NCI-H510A (cell line): ENCODE data around the gene TTLL11.
A peak's percentile ranks its signal among the peaks of the same experiment; 100 is the strongest.
"Not testable (repeated sequence)": the region's sequence is repeated elsewhere in the genome, so short reads cannot be mapped to it uniquely, and the experiment has no call there.

ENCODE experiments used
- DNase-seq: peaks from one replicate; lab custom pipeline; 2025; lab: John Stamatoyannopoulos, UW

The TTLL11 gene

DNA sequence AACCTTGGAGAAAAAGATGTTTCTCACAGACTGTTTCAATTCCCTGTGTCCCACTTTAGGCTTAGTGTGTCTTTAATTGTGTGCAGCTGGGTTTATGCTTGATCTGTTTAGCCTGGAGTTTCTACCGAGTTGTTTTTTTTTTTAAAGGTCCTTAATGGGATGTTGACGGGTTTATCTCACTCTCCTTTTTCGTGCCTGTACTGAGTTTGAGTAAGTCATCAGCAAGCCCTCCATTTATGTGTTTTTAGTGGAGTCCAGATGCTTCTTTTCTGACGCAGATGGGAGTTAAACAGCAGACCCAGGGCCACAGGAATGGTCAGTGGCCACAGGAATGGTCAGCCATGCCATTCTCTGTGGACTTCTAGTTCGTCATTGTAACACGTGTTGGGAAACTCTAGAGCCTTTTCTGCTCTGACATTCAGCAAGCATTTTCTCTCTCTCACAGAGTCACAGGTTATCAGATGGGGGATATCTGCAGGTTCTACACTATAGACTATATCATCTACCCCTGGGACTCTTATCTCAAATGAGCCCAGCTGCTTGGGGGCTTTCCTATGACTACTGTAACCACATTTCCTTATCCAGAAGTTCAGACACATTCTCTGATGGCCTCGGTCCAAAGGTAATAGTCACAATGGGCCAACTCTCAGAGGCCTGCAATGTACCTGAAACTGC, 190.5 kb downstream of the TTLL11 start:
- DNase-seq, result no peak

DNA sequence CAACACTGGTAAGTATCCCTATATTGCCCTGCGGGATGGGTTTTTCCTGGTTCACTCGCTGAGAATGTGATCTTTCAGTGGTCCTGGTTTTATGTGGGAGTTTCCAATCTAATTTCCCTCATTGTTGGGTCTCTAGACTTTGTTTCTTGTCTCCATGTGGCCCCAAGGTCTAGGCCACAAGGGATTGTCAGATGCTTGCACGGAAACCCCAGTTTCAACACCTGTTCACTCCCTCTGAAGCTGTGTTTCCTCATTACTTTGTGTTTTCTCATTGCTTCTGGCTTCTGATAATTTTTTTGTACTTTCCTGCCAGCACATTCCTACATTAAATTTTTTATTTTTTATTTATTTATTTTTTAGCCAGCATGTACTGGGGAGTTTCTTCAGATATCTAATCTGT, 191.5 kb downstream of the TTLL11 start:
- no peak for DNase-seq

DNA sequence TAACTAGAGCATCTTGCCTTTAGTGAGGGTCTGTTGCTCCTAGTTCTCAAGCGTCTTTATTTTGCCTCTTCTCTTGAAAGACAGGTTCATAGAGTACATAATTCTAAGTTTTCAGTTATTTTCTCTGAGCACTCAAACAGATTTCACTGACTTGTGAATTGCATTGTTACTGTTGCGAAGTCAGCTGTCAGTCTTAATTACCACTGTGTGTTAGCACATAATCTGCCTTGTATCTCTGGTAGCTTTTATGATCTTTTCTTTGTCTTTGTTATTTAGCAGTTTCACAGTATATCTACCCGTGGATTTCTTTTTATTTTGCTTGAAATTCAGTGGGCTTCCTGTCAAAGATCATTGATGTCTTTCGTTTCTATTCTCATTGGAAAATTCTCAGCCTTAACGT, 192.9 kb downstream of the TTLL11 start:
- no peak for DNase-seq

DNA sequence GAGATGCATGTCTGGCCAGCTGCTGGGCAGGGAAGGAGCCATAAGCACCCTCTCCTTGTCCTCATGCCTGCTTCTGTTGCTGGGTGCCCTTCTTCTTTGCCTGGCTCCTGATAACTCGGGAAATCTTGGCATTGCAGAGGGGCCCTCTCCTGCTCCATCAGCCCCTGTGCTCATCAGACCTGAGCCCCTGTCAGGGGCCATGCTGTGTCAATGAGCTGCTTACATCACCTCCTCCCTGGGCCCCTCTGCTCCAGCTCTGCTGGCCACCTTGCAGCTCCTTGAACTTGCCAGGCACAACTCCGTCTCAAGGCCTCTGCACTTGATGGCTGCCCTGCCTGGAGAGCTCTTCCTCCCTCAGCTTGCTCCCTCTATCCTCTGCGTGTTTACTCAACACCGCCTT, 194.3 kb downstream of the TTLL11 start:
- DNase-seq, result no peak

DNA sequence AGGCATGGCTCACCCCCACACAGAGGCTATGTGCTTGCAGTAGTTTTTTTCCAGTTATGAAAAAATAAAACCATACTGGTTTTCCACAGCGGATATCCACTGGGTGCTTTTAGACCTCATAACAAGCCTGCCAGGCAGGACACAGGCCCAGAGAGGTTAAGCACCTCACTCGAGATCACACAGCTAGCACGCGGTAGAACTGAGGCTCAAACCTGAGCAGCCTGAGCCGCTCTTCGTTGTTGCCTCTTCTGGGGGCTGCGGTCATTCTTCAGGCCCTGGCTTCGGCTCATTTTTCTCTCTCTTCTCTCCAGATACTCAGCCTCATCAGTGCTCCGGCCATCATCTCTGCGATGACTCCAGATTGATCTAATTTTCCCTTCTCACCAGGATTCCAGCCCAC, 196.0 kb downstream of the TTLL11 start:
- no peak for DNase-seq

DNA sequence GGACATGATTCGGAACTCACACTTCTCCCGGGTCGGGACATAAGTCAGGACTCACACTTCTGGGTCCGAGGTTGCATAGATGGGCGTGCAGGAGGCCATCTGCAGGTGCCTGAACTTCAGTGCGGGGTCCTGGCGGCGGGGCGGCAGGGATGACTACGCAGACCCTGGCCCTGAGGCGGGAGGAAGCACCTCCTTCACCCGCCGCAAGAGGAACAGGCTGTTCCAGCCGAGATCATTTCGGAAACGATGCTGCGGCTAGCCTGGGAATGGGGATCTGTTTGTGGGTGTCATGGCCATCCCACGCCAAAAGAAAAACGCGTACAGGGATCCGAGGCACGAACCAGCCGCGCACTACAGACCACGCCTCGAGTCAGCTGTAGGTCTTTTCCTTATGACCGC, 196.6 kb downstream of the TTLL11 start:
- no peak for DNase-seq

DNA sequence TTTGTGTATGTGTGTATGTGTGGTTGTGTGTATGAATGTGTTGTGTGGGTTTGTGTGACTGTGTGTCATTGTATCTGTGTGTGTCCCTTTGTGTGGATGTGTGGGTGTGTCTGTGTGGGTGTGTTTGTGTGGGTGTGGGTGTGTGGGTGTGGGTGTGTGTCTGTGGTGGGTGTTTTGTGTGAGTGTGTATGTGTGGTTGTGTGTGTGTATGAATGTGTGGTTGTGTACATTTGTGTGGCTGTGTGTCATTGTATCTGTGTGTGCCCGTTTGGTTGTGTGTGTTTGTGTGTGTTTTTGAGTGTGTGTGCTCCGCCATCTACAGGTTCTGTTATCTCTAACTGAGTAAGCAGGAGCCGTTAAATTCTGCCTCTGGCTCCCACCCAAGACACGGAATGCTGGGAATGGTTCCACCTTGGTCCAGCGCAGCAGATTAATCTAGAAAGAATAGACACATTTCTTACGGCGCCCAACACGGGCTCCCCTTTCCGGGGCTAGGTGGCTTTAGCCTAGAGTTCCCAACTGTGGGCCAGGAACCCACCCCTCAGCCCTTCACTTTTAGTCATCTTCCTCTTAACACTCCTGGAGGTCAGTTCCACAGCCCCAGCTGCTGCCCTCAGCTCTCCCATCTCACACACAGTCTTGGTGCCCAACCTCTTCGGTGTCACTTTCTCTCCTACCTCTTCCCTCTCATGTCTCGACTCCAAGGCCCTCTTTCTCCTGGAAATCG, 197.1 kb downstream of the TTLL11 start:
- DNase-seq, result no peak

DNA sequence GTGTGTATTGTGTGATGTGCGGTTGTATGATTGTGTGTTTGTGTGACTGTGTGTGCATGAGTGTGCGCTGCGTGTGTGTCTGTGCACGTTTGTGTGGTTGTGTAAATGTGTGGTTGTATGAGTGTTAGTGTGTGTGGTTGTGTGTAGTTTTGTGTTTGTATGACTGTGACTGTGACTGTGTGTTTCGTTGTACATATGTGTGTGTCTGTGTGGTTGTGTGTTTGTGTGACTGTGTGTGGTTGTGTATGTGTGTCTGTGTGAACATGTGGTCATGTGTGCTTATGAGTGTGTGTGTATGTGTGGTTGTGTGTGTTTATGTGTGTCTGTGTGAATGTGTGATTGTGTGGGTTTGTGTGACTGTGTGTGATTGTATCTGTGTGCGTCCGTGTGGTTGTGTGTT, 197.8 kb downstream of the TTLL11 start:
- DNase-seq, result no peak

DNA sequence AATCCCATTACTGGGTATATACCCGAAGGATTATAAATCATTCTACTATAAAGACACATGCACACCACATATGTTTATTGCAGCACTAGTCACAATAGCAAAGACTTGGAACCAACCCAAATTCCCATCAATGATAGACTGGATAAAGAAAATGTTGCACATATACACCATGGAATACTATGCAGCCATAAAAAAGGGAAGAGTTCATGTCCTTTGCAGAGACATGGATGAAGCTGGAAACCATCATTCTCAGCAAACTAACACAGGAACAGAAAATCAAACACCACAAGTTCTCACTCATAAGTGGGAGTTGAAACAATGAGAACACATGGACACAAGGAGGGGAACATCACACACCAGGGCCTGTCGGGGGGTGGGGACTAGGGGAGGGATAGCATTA, 198.7 kb downstream of the TTLL11 start:
- DNase-seq, result not testable (repeated sequence)

DNA sequence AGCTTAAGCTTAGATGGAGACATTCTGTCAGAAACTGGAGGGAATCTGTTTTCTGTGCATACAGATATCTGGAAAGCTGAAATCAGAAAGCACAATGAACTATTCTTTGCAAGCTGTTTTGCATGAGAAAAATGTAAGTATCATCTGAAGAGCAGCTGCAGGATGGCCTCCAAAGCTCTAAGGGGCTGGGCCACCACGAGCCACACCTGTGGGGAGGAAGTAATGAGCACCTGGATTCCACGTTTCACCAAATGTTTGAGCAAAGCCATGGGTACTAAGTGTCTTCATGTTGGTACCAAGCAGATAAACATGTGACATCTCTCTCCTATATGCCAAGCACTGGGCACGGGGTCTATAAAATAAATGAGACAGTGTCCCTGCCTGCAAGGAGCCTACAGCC, 199.3 kb downstream of the TTLL11 start:
- DNase-seq, result no peak

DNA sequence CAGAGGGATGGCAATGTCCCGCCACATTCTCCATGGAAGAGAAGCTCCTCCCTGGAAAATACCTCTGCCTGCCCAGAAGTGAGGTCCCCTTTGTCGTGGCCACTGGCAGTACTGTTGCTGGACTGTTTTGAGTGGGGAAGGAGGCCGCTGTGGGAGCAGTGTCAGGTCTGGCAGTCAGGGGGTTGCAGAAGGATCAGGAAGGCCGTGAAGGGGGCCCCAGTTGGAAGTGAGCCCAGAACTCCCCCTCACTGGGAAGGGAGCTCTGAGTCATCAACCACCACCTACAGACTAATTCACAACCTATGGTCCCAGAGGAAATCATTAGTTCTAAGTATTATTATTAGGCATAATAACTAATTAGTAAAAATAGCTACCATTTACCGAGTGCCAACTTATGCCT, 200.4 kb downstream of the TTLL11 start:
- DNase-seq, result no peak

DNA sequence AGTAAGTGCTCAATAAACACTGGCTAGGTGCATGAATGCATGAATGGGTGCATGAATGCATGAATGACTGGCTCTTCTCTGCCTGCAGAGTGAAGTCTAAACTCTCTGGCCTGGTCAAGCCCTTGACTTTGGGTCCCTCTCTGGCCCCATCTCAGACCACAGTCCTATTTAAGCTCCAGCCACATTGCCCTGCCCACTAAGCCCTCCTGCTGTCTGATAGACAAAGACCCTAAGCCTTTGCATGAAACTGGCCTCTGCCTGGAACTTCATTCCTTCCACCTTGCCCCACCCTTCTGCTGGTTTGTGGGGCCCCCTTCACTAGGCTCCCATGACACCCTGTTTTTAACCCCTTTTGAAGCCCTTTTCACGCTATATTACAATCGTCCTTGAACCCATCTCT, 202.4 kb downstream of the TTLL11 start:
- no peak for DNase-seq

DNA sequence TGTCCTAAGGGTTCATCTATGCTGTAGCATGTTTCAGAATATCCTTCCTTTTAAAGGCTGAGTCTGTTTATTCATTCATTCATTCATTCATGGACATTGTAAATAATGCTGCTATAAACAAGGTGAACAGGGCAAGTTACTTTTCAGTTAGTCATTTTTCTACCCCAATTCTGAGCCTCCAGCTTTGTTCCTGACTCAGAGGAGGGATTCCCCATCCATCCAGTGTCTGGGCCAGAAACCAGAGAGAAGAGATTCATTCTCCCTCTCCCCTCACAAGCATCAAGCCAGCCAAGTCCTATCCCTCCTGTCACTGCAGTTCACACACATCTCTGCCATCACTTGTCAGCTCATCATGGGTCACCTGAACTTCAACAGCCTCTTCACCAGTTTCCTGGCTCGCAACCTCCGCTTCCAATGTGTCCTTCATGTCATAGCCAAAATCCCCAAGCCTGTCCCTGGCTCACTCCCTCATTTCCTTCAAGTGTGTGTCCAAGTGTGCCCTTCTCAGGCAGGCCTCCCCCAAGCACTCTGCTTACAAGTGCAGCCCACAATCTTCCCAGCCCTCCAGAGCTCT, 203.0 kb downstream of the TTLL11 start:
- peak; percentile 18 for DNase-seq

DNA sequence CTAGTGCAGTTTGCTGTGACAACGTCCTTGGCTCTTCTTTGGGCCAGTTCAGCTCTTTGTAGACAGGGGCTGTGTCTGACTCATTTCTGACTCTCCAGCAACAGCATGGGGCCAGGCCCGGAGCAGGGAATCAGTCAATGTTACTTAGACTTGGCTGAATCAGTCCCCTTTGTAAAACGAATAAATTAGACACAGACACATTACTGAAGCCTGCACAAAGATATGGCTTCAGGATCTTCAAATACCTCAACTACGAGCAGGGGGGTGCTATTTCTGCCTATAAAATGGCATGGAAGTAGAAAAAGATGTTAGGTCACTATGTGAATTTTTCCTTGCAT, 204.7 kb downstream of the TTLL11 start:
- DNase-seq, result no peak

DNA sequence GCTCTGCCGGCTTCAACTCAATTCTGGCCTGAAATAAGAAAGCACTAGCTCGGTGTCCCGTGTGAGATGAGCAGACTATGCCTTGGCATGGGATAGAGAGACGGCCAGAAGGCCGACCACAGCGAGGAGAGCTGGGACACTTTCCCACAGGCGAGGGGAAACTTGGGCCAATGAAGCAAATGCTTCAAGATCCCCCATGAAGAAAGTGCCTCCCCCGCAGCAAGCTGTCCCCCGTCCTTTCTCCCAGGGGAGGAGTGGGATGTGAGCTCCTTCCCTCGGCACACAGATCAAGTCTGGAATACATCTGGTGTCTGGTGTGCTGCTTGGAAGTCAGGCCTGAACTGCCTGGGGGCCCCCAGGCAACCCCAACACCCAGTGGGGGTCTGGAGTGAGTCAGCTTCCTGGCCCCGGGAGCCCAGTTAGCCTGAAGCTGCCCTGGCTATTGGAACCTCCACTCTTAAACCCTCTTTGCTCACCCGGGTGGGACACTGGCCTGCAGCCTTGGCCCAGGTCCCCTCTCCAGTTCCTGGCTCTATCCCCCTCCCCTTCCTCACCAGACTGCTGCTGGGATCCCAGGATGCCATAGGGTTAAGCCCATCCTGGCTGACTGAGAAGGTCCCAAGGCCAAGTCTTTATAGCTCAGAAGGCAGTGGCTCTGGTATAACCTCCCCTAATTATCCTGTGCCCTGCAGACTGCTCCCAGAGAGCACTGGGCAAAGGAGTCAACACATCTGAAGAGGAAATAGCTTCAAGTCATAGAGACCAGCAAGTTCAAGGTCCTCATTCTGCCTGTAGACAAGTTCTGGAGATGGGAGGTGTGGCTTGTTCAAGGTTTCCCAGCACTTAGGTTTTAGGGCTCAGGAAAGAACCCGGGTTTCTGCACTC, 205.3 kb downstream of the TTLL11 start:
- no peak for DNase-seq

DNA sequence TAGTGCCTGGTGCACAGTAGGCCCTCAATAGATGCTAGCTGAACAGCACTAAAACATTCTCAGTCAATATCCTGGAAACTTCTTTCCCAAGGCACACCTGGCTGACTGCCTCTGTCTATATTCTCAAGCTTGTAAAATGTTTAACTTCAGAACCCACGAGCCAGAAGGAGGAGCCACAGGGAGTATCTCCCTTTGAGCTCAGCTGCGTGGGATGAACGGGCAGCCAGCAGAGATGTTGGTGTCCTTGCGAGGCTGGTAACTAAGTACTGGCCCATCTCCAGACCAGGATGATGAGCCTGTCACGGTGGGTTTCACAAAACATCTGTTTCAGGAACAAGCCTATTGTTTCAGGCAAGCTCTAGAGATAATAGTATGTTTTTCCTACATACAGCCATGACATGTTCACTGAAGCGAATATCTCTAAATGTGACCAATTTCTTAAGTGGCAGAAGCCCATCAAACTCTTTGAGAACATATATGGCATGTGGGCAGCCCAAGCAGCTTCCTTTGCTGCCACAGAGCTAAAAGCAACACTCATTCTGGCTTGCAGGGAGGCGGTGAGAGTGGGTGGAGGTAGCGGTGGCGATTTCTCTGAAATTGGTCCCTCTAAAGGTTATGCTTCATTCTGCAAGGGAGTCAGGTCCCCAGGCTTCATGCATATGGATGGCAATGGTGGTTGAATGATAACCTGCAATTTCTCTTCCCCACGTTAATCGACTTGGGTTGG, 206.2 kb downstream of the TTLL11 start:
- no peak for DNase-seq

DNA sequence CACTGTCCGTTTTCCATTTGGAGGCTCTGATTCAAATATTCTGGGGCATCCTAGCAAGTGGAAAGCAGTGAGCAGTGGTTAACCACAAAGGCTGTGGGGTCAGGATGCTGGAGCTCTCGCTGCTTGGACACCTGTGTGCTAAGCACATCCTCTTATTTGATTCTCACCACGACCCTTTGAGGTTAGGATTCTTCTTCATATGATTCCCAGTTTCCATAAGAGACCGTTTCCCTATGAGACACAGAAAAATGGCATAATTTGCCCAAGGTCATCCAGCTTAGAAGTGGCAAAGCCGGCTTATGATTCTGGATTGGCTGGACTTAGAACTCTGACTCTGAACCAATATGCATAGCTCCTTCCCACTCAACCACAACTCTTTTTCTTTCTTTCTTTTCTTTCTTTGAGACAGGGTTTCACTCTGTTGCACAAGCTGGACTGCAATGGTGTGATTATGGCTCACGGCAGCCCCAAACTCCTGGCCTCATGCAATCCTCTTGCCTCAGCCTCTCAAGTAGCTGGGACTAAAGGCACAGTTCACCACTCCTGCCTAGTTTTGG, 207.7 kb downstream of the TTLL11 start:
- no peak for DNase-seq

DNA sequence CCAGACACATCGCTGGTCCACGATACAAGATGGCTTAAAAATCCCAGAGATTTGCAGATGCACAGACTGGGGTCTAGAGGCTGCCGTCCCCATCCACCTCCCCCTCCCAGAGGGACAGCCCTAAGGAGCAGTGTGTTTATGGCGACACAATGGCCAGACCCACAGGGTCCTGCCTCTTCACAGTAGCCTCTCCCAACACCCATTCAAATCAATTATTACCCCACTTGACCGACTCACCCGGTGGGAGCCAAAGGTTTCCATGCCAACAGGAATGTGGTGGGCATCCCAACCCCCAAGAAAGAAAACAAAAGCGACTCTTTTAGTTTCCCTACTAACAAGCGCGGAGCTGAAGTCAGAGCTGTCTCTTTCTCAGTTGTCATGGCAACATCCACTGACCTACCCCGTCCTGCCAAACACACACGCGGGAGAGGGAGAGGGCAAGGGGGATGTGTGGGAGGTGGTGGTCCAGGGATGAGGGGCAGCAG, 209.0 kb downstream of the TTLL11 start:
- no peak for DNase-seq

DNA sequence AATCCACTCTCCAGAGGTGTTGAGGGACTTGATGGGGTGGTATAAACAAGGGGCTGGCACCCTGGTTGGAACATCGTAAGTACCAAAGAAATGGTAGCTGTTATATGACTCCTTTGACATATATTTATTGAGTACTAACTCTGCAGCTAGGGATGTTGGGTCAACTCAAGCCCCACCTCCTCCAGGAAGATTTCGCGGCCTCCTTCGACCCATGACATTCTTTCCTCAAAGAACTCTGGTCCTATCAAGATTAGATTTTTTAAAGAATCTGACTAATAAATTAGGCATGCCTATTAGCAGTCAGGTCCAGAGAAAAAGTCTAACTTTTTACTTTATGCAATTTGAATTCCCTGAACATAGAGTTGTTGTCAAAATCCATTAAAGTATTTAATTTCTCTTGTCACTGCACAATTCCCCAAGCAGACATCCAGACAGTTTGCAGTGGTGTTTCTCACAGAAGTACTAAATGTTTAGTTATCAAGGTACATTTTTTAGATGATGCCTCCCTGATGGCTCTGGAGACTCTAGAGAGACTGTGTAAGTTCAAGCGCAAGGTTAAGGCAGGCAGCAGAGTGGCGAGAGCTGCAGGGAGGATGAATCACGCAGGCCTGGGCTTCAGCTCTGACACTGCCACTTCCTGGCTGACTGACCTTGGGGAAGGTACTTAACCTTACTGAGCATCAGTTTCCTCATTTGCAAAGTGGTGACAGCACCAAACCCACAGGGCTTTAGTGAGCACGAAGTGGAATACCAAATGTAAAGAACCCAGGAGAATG, 209.6 kb downstream of the TTLL11 start:
- no peak for DNase-seq

DNA sequence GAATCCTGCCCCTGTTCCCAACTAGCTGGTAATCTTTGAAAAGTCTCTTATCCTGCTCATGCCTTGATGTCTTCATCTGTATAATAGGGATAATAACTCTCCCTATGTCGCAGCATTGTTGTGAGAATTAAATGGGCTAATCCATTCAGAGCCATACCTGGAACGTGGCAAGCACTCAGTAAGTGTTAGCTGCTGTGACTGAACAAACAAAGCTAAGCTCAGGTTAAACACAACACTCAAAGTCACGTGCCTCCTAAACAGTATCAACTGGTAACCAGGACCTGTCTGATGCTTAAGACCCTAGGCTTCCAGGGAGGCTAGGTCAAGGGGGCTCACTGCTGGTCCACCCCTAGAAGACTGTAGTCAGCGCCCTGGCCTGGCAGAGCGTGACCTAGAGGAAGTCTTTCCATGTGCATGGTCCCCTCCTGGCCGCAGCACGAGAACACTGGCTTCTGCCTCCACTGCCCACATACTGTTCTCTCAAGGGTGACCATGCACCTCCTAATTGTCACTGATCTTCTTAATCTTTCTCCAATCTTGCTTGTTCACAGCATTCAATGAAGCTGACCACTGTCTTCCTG, 211.1 kb downstream of the TTLL11 start:
- peak; percentile 69 for DNase-seq
